Measurements from ENCODE around the gene CXCR3.

- TF ChIP-seq CTCF (IDR thresholded peaks at IDR 0.05) (no peak), POLR2A (IDR thresholded peaks at IDR 0.05) (no peak)
Measured at GRCh38 chrX:71606536-71607216, 11.6 kb downstream of the CXCR3 start.

All from Peyer's patch (tissue), 4 donors.